HCT116 (cell line): ENCODE measurements around the gene NFE2L3. TPM values are rescaled to one million over a fixed set of nuclear protein-coding genes. Genes with fewer than 3 reads are reported as not detected.

Experiments used
- ATAC-seq: fragments of 200-7000 bp; cut with Tn5 transposase; 2 replicates; pipeline ENCODE4 v1.9.1; 2020; ENCODE audit warnings: mild to moderate bottlenecking, moderate library complexity
- BruUV-seq: library from RNA; stranded (reverse); fragments of 400-500 nt; replicated peaks from 2 replicates; lab custom pipeline; 2021; lab: Mats Ljungman, UMichigan
- CTCF ChIA-PET: fragments of 300-600 bp; sonication (Branson Sonifier 250); formaldehyde crosslinking; loops from one replicate; lab custom pipeline; 2021; ENCODE audit warnings: antibody characterized with exemption; lab: Charles Lee
- POLR2A ChIA-PET: fragments of 300-600, 350-600 bp; sonication (Branson Sonifier 250); formaldehyde crosslinking; loops from one replicate; lab custom pipeline; 2021; ENCODE audit warnings: antibody characterized with exemption; lab: Charles Lee
- RAD21 ChIA-PET, 2 experiments: fragments of 300-600 bp; sonication (Branson Sonifier 250); formaldehyde crosslinking; loops; one replicate each; lab custom pipeline; 2023; ENCODE audit warnings: low total read pairs in 2 of 2; ENCODE audit not compliant: uncharacterized antibody in 2 of 2, unreplicated experiment in 2 of 2, low non-redundant PET in 1 of 2; lab: Charles Lee
- DNase-seq: peaks from one replicate; pipeline ENCODE4 v3.0.0-alpha.2; 2010; ENCODE audit warnings: low read depth, low spot score
- H2AFZ ChIP-seq: fragments of 200-600 bp; shearing (Covaris generic), sonication (generic); 2 replicates; pipeline ENCODE4 v1.6.1; 2017; ENCODE audit warnings: low read depth, mixed run types, mixed read lengths, antibody characterized with exemption, low read length; ENCODE audit not compliant: poor library complexity, severe bottlenecking
- H3K27ac ChIP-seq: 2 replicates; pipeline ENCODE4 v1.5.1; 2012; ENCODE audit warnings: low read depth, low read length
- H3K27me3 ChIP-seq: fragments of 200-600 bp; sonication (generic); 2 replicates; pipeline ENCODE4 v1.6.1; 2016; ENCODE audit warnings: mixed run types, low read length, mixed read lengths; ENCODE audit not compliant: insufficient read depth
- H3K36me3 ChIP-seq, 2 experiments: fragments of 200-500 bp in 1 of 2; fragments of 200-600 bp in 1 of 2; sonication (Bioruptor generic) in 1 of 2; sonication (generic) in 1 of 2; 2 replicates each; pipeline versions ENCODE4 v1.5.1 to v1.6.1; 2014 to 2016; ENCODE audit warnings: low read length in 2 of 2, inconsistent platforms in 1 of 2, mixed read lengths in 1 of 2, mixed run types in 1 of 2; ENCODE audit not compliant: insufficient read depth in 2 of 2, control insufficient read depth in 1 of 2
- H3K4me1 ChIP-seq, 2 experiments: fragments of 200-600 bp in 1 of 2; sonication (generic) in 1 of 2; 2 replicates each; pipeline versions ENCODE4 v1.5.1 to v1.6.1; 2012 to 2017; ENCODE audit warnings: low read length in 2 of 2, inconsistent platforms in 1 of 2, mild to moderate bottlenecking in 1 of 2, mixed read lengths in 1 of 2, mixed run types in 1 of 2, moderate library complexity in 1 of 2; ENCODE audit not compliant: insufficient read depth in 2 of 2, control insufficient read depth in 1 of 2
- H3K4me2 ChIP-seq: fragments of 200-600 bp; sonication (generic); 2 replicates; pipeline ENCODE4 v1.6.1; 2017; ENCODE audit warnings: mixed run types, low read length, mixed read lengths
- H3K4me3 ChIP-seq, 2 experiments: fragments of 200-600 bp in 1 of 2; sonication (generic) in 1 of 2; replicated peaks in 1 of 2; 2 replicates each; pipeline ENCODE4 v1.5.1; 2011 to 2016; ENCODE audit warnings: low read length in 2 of 2, control low read depth in 1 of 2, low read depth in 1 of 2, mild to moderate bottlenecking in 1 of 2, mixed read lengths in 1 of 2, mixed run types in 1 of 2
- H3K79me2 ChIP-seq: fragments of 200-600 bp; sonication (generic); 2 replicates; pipeline ENCODE4 v1.6.1; 2017; ENCODE audit warnings: mild to moderate bottlenecking, mixed run types, low read length, moderate library complexity, mixed read lengths; ENCODE audit not compliant: insufficient read depth
- H3K9ac ChIP-seq: fragments of 200-600 bp; sonication (generic); 2 replicates; pipeline ENCODE4 v1.6.1; 2016; ENCODE audit warnings: low read length, mixed read lengths
- H3K9me2 ChIP-seq: fragments of 200-600 bp; sonication (generic), shearing (Covaris generic); 2 replicates; pipeline ENCODE4 v1.6.1; 2017; ENCODE audit warnings: mixed run types, mild to moderate bottlenecking, moderate library complexity; ENCODE audit not compliant: insufficient read depth
- H3K9me3 ChIP-seq, 2 experiments: fragments of 200-500 bp in 1 of 2; fragments of 200-600 bp in 1 of 2; sonication (Bioruptor generic) in 1 of 2; sonication (generic) in 1 of 2; 2 replicates each; pipeline ENCODE4 v1.6.1; 2014 to 2017; ENCODE audit warnings: low read length in 2 of 2, mixed read lengths in 2 of 2, inconsistent platforms in 1 of 2, low read depth in 1 of 2, mild to moderate bottlenecking in 1 of 2, mixed run types in 1 of 2, moderate library complexity in 1 of 2; ENCODE audit not compliant: control insufficient read depth in 1 of 2, insufficient read depth in 1 of 2
- H4K20me1 ChIP-seq: fragments of 200-600 bp; sonication (generic), shearing (Covaris generic); 2 replicates; pipeline ENCODE4 v1.6.1; 2017; ENCODE audit warnings: mixed run types, mild to moderate bottlenecking, moderate library complexity; ENCODE audit not compliant: insufficient read depth
- CEBPB ChIP-seq: IDR thresholded peaks from 2 replicates; pipeline ENCODE4 v1.6.1; 2012; ENCODE audit warnings: low read depth
- EGR1 ChIP-seq: IDR thresholded peaks from 2 replicates; pipeline ENCODE4 v1.6.1; 2012; ENCODE audit warnings: low read depth
- EZH2phosphoT487 ChIP-seq: fragments of 200-600 bp; IDR thresholded peaks from 2 replicates; pipeline ENCODE4 v1.6.1; 2018; ENCODE audit warnings: antibody characterized with exemption, borderline replicate concordance
- FOSL1 ChIP-seq: IDR thresholded peaks from 2 replicates; pipeline ENCODE4 v1.6.1; 2012; ENCODE audit warnings: low read depth
- MAX ChIP-seq: IDR thresholded peaks from 2 replicates; pipeline ENCODE4 v1.6.1; 2012
- RAD21 ChIP-seq: IDR thresholded peaks from 2 replicates; pipeline ENCODE4 v1.6.1; 2012; ENCODE audit warnings: low read depth, mild to moderate bottlenecking
- REST ChIP-seq: IDR thresholded peaks from 2 replicates; pipeline ENCODE4 v1.6.1; 2012; ENCODE audit warnings: low read depth
- SIN3A ChIP-seq: IDR thresholded peaks from 2 replicates; pipeline ENCODE4 v1.6.1; 2012; ENCODE audit warnings: low read depth
- SP1 ChIP-seq: IDR thresholded peaks from 2 replicates; pipeline ENCODE4 v1.6.1; 2012; ENCODE audit warnings: low read depth
- SRF ChIP-seq: IDR thresholded peaks from 2 replicates; pipeline ENCODE4 v1.6.1; 2012; ENCODE audit warnings: low read depth
- intact Hi-C: fragments of 100-400 bp; cut with micrococcal nuclease; formaldehyde crosslinking; loops from 2 replicates; pipeline ENCODE4 v1.10.0; 2022
- total RNA-seq: library from RNA; stranded (reverse); gene quantifications from one replicate; pipeline ENCODE4 v1.2.1, GENCODE V29; 2021; ENCODE audit not compliant: unreplicated experiment

Gene NFE2L3
- total RNA-seq, 1 experiment from 2014 or later = 27.0 TPM

GRCh38 chr7:26165950-26166683 is 14.1 kb downstream of the NFE2L3 start:
- CTCF ChIA-PET = interaction anchor here (0.6 kb wide), 1 partner anchor 13 kb away, joined by 4 read pairs; no protein-coding TSS in a partner anchor
- TF ChIP-seq EZH2phosphoT487 (no peak), MAX (no peak), CEBPB (no peak), RAD21 (no peak), SIN3A (no peak), SP1 (no peak), FOSL1 (no peak), SRF (no peak), REST (no peak), EGR1 (no peak)
- Histone ChIP-seq H3K27me3 (no peaks in the 10 kb centered on the region), H3K27ac (no peak overlapping the region), H3K4me1 (peaks cover 5 to 10% of the 10 kb centered on the region in 2 experiments; a peak in 2 of 4 replicates), H3K9me2 (no peaks in the 10 kb centered on the region), H4K20me1 (no peaks in the 10 kb centered on the region), H3K4me2 (no peak overlapping the region), H3K79me2 (peaks cover 10% of the 10 kb centered on the region; the same call in 1 of the 2 replicates), H3K9ac (no peak overlapping the region), H3K9me3 (no peaks in the 10 kb centered on the region), H2AFZ (no peak overlapping the region), H3K4me3 (no peak overlapping the region), H3K36me3 (no peaks in the 10 kb centered on the region)
- intact Hi-C loops = no loop called here
- no peak for ATAC-seq
- DNase-seq = no peak
- BruUV-seq = no TSS peak
- POLR2A ChIA-PET = interaction anchor here (1.1 kb wide), 1 partner anchor 995 kb away, joined by 3 read pairs; no protein-coding TSS in a partner anchor
- RAD21 ChIA-PET = no interaction called here
